GM12878 (cell line): ENCODE measurements around the gene OGFR. TPM values are rescaled to one million over a fixed set of nuclear protein-coding genes. Genes with fewer than 3 reads are reported as not detected.
A peak's percentile ranks its signal among the peaks of the same experiment; 100 is the strongest.

Experiments used
- ATAC-seq: fragments of 200-7000 bp; cut with Tn5 transposase; 3 replicates; pipeline ENCODE4 v1.9.1; 2020; ENCODE audit warnings: mild to moderate bottlenecking, moderate library complexity
- BruUV-seq: library from RNA; stranded (reverse); fragments of 400-500 nt; replicated peaks from 2 replicates; lab custom pipeline; 2021; lab: Mats Ljungman, UMichigan
- CTCF ChIA-PET: fragments of 300-600 bp; sonication (Branson Sonifier 250); formaldehyde crosslinking; extraction: SDS; loops from one replicate; lab custom pipeline; 2021; ENCODE audit warnings: inconsistent platforms; lab: Yijun Ruan, JAX
- POLR2A ChIA-PET: fragments of 350-600 bp; formaldehyde crosslinking; extraction: SDS; loops from one replicate; lab custom pipeline; 2021; ENCODE audit warnings: inconsistent platforms; lab: Charles Lee
- RAD21 ChIA-PET: fragments of 300-600 bp; sonication (Branson Sonifier 250); formaldehyde crosslinking; loops from one replicate; lab custom pipeline; 2023; ENCODE audit warnings: antibody characterized with exemption; ENCODE audit not compliant: unreplicated experiment; lab: Charles Lee
- SMC1A ChIA-PET: fragments of 300-600 bp; sonication (Branson Sonifier 250); formaldehyde crosslinking; loops from one replicate; lab custom pipeline; 2023; ENCODE audit not compliant: unreplicated experiment, uncharacterized antibody; lab: Charles Lee
- DNase-seq: peaks from one replicate; pipeline ENCODE4 v3.0.0-alpha.2; 2011; ENCODE audit warnings: low read depth, low spot score
- FAIRE-seq: peaks from 3 replicates; lab custom pipeline; 2011; peaks lifted over from hg19 to GRCh38; lab: Jason Lieb, UNC
- H2AFZ ChIP-seq: 2 replicates; pipeline ENCODE4 v1.6.0; 2011; ENCODE audit warnings: low read depth, low read length, control low read depth; ENCODE audit not compliant: control insufficient read depth
- H3K27ac ChIP-seq: 2 replicates; pipeline ENCODE4 v1.5.1; 2011; ENCODE audit warnings: control low read depth; ENCODE audit not compliant: control insufficient read depth, insufficient read depth
- H3K27me3 ChIP-seq, 2 experiments: replicated peaks in 1 of 2; 2 replicates each; pipeline versions ENCODE4 v1.6.0 to v1.6.1; 2011; ENCODE audit warnings: low read length in 1 of 2; ENCODE audit not compliant: control insufficient read depth in 2 of 2, insufficient read depth in 2 of 2
- H3K36me3 ChIP-seq, 2 experiments: 2 replicates each; pipeline ENCODE4 v1.5.1; 2011; ENCODE audit warnings: low read length in 1 of 2; ENCODE audit not compliant: control insufficient read depth in 2 of 2, insufficient read depth in 2 of 2
- H3K4me1 ChIP-seq: 2 replicates; pipeline ENCODE4 v1.6.1; 2011; ENCODE audit warnings: mild to moderate bottlenecking, low read length, moderate library complexity, mixed read lengths; ENCODE audit not compliant: control insufficient read depth, insufficient read depth
- H3K4me2 ChIP-seq: 2 replicates; pipeline ENCODE4 v1.6.0; 2011; ENCODE audit warnings: control low read depth; ENCODE audit not compliant: control insufficient read depth, insufficient read depth
- H3K4me3 ChIP-seq: fragments of 200-600 bp; sonication (generic); 2 replicates; pipeline ENCODE4 v1.5.1; 2016
- H3K79me2 ChIP-seq: 2 replicates; pipeline ENCODE4 v1.6.0; 2011; ENCODE audit warnings: low read length; ENCODE audit not compliant: control insufficient read depth, insufficient read depth
- H3K9ac ChIP-seq: 2 replicates; pipeline ENCODE4 v1.8.0; 2011; ENCODE audit warnings: low read length, control low read depth, mixed read lengths; ENCODE audit not compliant: control insufficient read depth, insufficient read depth
- H3K9me3 ChIP-seq: replicated peaks from 3 replicates; pipeline ENCODE4 v1.5.1; 2011; ENCODE audit warnings: mild to moderate bottlenecking, low read length; ENCODE audit not compliant: control insufficient read depth, insufficient read depth
- H4K20me1 ChIP-seq: 2 replicates; pipeline ENCODE4 v1.6.0; 2011; ENCODE audit not compliant: control insufficient read depth, insufficient read depth
- CBX3 ChIP-seq: fragments of 200-600 bp; sonication (generic); IDR thresholded peaks from 2 replicates; pipeline ENCODE4 v1.6.1; 2016; ENCODE audit warnings: low read depth, borderline replicate concordance
- CHD1 ChIP-seq: IDR thresholded peaks from 2 replicates; pipeline ENCODE4 v1.6.1; 2012; ENCODE audit warnings: low read depth, low read length, improper control_type of control experiment
- DPF2 ChIP-seq: fragments of 450-650 bp; IDR thresholded peaks from 2 replicates; pipeline ENCODE4 v1.6.1; 2017; ENCODE audit warnings: mild to moderate bottlenecking
- EGR1 ChIP-seq, 2 experiments: IDR thresholded peaks; 1 replicate in 1 of 2; 2 replicates in 1 of 2; pipeline ENCODE4 v1.6.1; 2011 to 2012; ENCODE audit warnings: low read depth in 2 of 2, low read length in 2 of 2, borderline replicate concordance in 1 of 2, mild to moderate bottlenecking in 1 of 2, moderate library complexity in 1 of 2
- HCFC1 ChIP-seq: fragments of 150-350 bp; IDR thresholded peaks from 2 replicates; pipeline ENCODE4 v1.6.1; 2014; ENCODE audit warnings: low read length
- IKZF1 ChIP-seq: fragments of 450-650 bp; conservative IDR thresholded peaks from 2 replicates; pipeline ENCODE4 v1.6.1; 2017; ENCODE audit warnings: antibody characterized with exemption, mild to moderate bottlenecking
- IKZF2 ChIP-seq, 2 experiments: fragments of 450-650 bp; IDR thresholded peaks; 2 replicates each; pipeline ENCODE4 v1.6.1; 2017; ENCODE audit warnings: mild to moderate bottlenecking in 2 of 2, moderate library complexity in 2 of 2
- LARP7 ChIP-seq: fragments of 450-650 bp; IDR thresholded peaks from 2 replicates; pipeline ENCODE4 v1.6.1; 2017; ENCODE audit warnings: mild to moderate bottlenecking
- PAX5 ChIP-seq: IDR thresholded peaks from 2 replicates; pipeline ENCODE4 v1.6.1; 2011; ENCODE audit warnings: low read depth, low read length, borderline replicate concordance
- PML ChIP-seq: IDR thresholded peaks from 2 replicates; pipeline ENCODE4 v1.6.1; 2012; ENCODE audit warnings: low read length, inconsistent platforms
- SIN3A ChIP-seq: IDR thresholded peaks from 2 replicates; pipeline ENCODE4 v1.6.1; 2012; ENCODE audit warnings: low read depth, low read length, improper control_type of control experiment
- SIX5 ChIP-seq: IDR thresholded peaks from 2 replicates; pipeline ENCODE4 v1.6.1; 2011; ENCODE audit warnings: mild to moderate bottlenecking, low read depth, low read length, moderate library complexity; ENCODE audit not compliant: severe bottlenecking
- ZNF207 ChIP-seq: fragments of 450-650 bp; IDR thresholded peaks from 2 replicates; pipeline ENCODE4 v1.6.1; 2014; ENCODE audit warnings: antibody characterized with exemption, mild to moderate bottlenecking, borderline replicate concordance
- ZNF622 ChIP-seq: fragments of 450-650 bp; IDR thresholded peaks from 2 replicates; pipeline ENCODE4 v1.6.1; 2017; ENCODE audit warnings: mild to moderate bottlenecking, inconsistent platforms
- WGBS: methylation state at CpG from one replicate; pipeline ENCODE4 v1.1.6; 2016; ENCODE audit warnings: low lambda C conversion rate; ENCODE audit not compliant: insufficient replicate concordance, insufficient coverage; ENCODE audit errors: missing lambda C conversion rate; 5-methylcytosine and 5-hydroxymethylcytosine counted together
- in situ Hi-C: fragments of 300-500 bp; cut with MboI; formaldehyde crosslinking; loops from 9 replicates; pipeline ENCODE4 v1.14.3; 2018; ENCODE audit warnings: mixed read lengths
- intact Hi-C: fragments of 100-400 bp; cut with micrococcal nuclease; formaldehyde crosslinking; loops from one replicate; pipeline ENCODE4 v1.14.2; 2022; ENCODE audit not compliant: unreplicated experiment
- polyA plus RNA-seq, 11 experiments: library from polyadenylated mRNA; depleted of rRNA in 4 of 11; unstranded in 6 of 11; stranded (reverse) in 5 of 11; fragments of >200 nt; fragmentation: Nextera tagmentation in 4 of 11; fragmentation: Illumina TruSeq in 1 of 11; extraction: Ambion mirVana in 4 of 11; extraction: Trizol in 1 of 11; gene quantifications; 1 replicate in 1 of 11; 2 replicates in 10 of 11; pipeline versions ENCODE4 v1.2.1 to v1.2.3, GENCODE V29; 2011 to 2016; ENCODE audit warnings: inconsistent platforms in 2 of 11, missing spikeins in 2 of 11, low read depth in 1 of 11
- total RNA-seq, 4 experiments: library from RNA; depleted of rRNA in 3 of 4; stranded (reverse); fragments of >200 nt in 3 of 4; fragmentation: Illumina TruSeq in 1 of 4; extraction: Trizol in 1 of 4; gene quantifications; 2 replicates each; pipeline versions ENCODE4 v1.2.1 to v1.2.3, GENCODE V29; 2013 to 2021
- TF ChIP-seq, protein P1 (sequence below): fragments of 450-650 bp; IDR thresholded peaks from 2 replicates; pipeline ENCODE4 v1.6.1; 2016; ENCODE audit warnings: mild to moderate bottlenecking

Gene OGFR
- total and polyA plus RNA-seq, 10 of the 15 experiments (the other 5 are each of a cell fraction or from before 2014, with no cell fraction given) = 0.72 to 62.1 (median 27.3) TPM

DNA sequence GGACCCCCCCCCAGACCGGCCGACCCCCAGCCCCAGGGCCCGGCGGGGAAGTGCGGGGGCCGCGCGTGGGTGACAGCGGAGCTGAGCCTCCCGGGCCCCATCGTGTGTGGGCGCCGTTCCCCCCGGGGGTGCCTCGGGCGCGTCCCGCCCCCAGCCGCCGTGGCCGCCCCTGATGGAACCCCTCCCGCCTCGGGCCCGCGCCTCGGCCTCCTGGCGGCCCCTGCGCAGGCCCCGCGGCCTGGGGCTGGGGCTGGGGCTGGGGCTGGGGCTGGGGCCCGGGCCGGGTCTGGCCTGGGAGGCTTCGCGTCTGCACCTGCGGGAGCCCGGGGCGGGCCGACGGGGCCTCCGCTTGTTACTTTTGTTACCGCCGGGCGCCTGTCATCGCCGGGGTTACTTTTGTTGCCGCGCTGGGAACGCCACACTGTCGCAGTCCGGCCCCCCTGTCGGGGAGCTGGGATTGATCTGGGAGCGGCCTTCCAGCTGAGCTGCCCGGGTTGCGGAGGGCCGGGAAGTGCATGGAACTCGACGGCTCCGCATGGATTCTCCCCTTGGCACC lies 598 bp downstream of the OGFR start:
- peaks cover 15 to 17% of the 10 kb centered on the region in 2 experiments; a peak in 3 of 4 replicates for H3K36me3 ChIP-seq
- ChIA-PET POLR2A (interaction anchor here (1.1 to 2.0 kb wide), 2 partner anchors 9 to 11 kb away, joined by 6 to 11 read pairs; partner anchors contain the start of gene MRGBP), CTCF (interaction anchor here (0.6 to 4.4 kb wide), 3 partner anchors 10 to 305 kb away, joined by 3 to 43 read pairs (median 3); partner anchors contain the start of gene MRGBP), RAD21 (interaction anchor here (0.6 to 1.5 kb wide), 3 partner anchors 11 to 418 kb away, joined by 3 to 9 read pairs (median 4); partner anchors contain the start of gene RPS21), SMC1A (no interaction called here)
- H4K20me1 ChIP-seq = no peaks in the 10 kb centered on the region
- BruUV-seq = no TSS peak
- intact Hi-C loops = loop anchor here (5.0 kb wide), 2 partner anchors 153 to 303 kb away; no protein-coding TSS in a partner anchor
- H3K4me1 ChIP-seq = peaks cover 18% of the 10 kb centered on the region
- under 1% methylated on average over 29 of the region's 58 CpGs for WGBS
- H3K9ac ChIP-seq = peak overlapping the region; percentile 86
- H3K9me3 ChIP-seq = no peaks in the 10 kb centered on the region
- peaks cover 25% of the 10 kb centered on the region for H3K79me2 ChIP-seq
- no peak for FAIRE-seq
- H3K4me2 ChIP-seq = peak overlapping the region; percentile 92
- peak overlapping the region; percentile 66 for H3K27ac ChIP-seq
- H3K4me3 ChIP-seq = peak overlapping the region; percentile 96
- H2AFZ ChIP-seq = no peak overlapping the region
- no peak for DNase-seq
- ATAC-seq = peak; percentile 54
- in situ Hi-C loops = no loop called here
- TF ChIP-seq, protein P1, sequence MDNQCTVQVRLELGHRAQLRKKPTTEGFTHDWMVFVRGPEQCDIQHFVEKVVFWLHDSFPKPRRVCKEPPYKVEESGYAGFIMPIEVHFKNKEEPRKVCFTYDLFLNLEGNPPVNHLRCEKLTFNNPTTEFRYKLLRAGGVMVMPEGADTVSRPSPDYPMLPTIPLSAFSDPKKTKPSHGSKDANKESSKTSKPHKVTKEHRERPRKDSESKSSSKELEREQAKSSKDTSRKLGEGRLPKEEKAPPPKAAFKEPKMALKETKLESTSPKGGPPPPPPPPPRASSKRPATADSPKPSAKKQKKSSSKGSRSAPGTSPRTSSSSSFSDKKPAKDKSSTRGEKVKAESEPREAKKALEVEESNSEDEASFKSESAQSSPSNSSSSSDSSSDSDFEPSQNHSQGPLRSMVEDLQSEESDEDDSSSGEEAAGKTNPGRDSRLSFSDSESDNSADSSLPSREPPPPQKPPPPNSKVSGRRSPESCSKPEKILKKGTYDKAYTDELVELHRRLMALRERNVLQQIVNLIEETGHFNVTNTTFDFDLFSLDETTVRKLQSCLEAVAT = no peak
- TF ChIP-seq CHD1 = no peak
- 0 out of 2 replicates have a peak, but pooled peaks have one; percentile 10 for TF ChIP-seq IKZF1
- TF ChIP-seq EGR1 (IDR thresholded peaks at IDR 0.05; ENCODE audit: borderline replicate concordance in 1 of 2, low read depth in 2 of 2, low read length in 2 of 2) = peak in 1 of 2 experiments; percentile 91; a peak in 2 of 3 replicates
- no peak for TF ChIP-seq CBX3
- no peak for TF ChIP-seq PAX5
- TF ChIP-seq ZNF622 = no peak
- TF ChIP-seq IKZF2 (IDR thresholded peaks at IDR 0.05) = 0 out of 4 replicates have a peak, but pooled peaks of 1 of the 2 experiments have one; percentile 12
- TF ChIP-seq LARP7 = 0 out of 2 replicates have a peak, but pooled peaks have one; percentile 2
- no peak for TF ChIP-seq SIX5
- no peak for TF ChIP-seq ZNF207
- TF ChIP-seq HCFC1 = no peak
- TF ChIP-seq PML = no peak
- 0 out of 2 replicates have a peak, but pooled peaks have one; percentile 6 for TF ChIP-seq SIN3A
- TF ChIP-seq DPF2 = 0 out of 2 replicates have a peak, but pooled peaks have one; percentile 26
- no peaks in the 10 kb centered on the region for H3K27me3 ChIP-seq
